H1 (cell line): ENCODE data around the gene DAO. TPM values are rescaled to one million over a fixed set of nuclear protein-coding genes. Genes with fewer than 3 reads are reported as not detected.

Source experiments
- KDM1A ChIP-seq: fragments of 200-600, 300-600 bp; sonication (generic); IDR thresholded peaks from 2 replicates; pipeline ENCODE4 v1.7.1; 2016; ENCODE audit warnings: mild to moderate bottlenecking, low read length, borderline replicate concordance
- KDM4A ChIP-seq: IDR thresholded peaks from one replicate; pipeline ENCODE4 v1.7.1; 2012; ENCODE audit warnings: low read depth, mild to moderate bottlenecking, moderate library complexity, low read length, inconsistent platforms; ENCODE audit not compliant: severe bottlenecking
- polyA plus RNA-seq, 7 experiments: library from polyadenylated mRNA; depleted of rRNA in 3 of 7; stranded (reverse) in 5 of 7; unstranded in 2 of 7; fragments of >200 nt in 5 of 7; fragments of 200-250 nt in 2 of 7; gene quantifications; 1 replicate in 5 of 7; 2 replicates in 1 of 7; 4 replicates in 1 of 7; pipeline versions ENCODE4 v1.2.1 to v1.2.3, GENCODE V29; 2011 to 2013; ENCODE audit warnings: missing spikeins in 2 of 7, mixed read lengths in 2 of 7
- total RNA-seq: library from RNA; stranded (reverse); fragmentation: NEBNext Ultra II Directional; extraction: Animal tissue kit (Norgen Biotek cat#: 25700); gene quantifications from 2 replicates; pipeline ENCODE4 v1.2.1, GENCODE V29; 2021

Gene DAO
- total and polyA plus RNA-seq, 2 of the 8 experiments (the other 6 are each of a cell fraction or from before 2014, with no cell fraction given) = not detected

GRCh38 chr12:108879615-108880254 lies at the start of gene DAO (continued):
- TF ChIP-seq KDM4A (no peak), KDM1A (no peak)
